Pulmonary artery endothelial cell (primary cell): Measurements from ENCODE around the gene SMIM3. TPM values are rescaled to one million over a fixed set of nuclear protein-coding genes. Genes with fewer than 3 reads are reported as not detected.
A peak's percentile ranks its signal among the peaks of the same experiment; 100 is the strongest.
"Not testable (repeated sequence)": the region's sequence is repeated elsewhere in the genome, so short reads cannot be mapped to it uniquely, and the experiment has no call there.

ENCODE experiments used
- DNase-seq: peaks from one replicate; pipeline ENCODE4 v3.0.0-alpha.2; 2011; ENCODE audit warnings: low read depth, low spot score
- total RNA-seq: library from RNA; depleted of rRNA; stranded (reverse); fragments of >200 nt; gene quantifications from 2 replicates; pipeline ENCODE4 v1.2.3, GENCODE V29; 2014

Gene SMIM3
- total RNA-seq, 1 donor from 2014 or later, result 6.5 TPM

- not testable (repeated sequence) for DNase-seq
These were observed 14.9 kb downstream of the SMIM3 start for GRCh38 chr5:150793423-150793888.

DNA sequence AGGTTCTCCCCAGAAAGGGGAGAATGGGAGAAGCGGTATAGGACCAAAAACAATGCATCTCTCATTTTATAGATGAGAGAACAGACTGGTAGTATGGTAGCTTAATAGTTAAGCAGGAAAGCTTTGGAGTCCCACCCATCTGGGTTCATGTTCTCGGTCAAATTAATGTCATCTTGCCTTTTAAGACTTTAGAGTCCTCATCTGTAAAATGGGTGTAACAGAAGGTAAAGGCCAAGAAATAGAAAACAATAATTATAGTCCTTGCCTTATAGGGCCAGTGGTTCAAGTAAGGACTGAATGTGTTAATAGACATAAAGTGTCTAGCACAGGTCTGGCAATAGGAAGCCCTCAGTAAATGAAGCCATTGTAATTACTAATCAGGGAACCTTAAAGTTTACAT is 16.4 kb downstream of the SMIM3 start:
- no peak for DNase-seq

DNA sequence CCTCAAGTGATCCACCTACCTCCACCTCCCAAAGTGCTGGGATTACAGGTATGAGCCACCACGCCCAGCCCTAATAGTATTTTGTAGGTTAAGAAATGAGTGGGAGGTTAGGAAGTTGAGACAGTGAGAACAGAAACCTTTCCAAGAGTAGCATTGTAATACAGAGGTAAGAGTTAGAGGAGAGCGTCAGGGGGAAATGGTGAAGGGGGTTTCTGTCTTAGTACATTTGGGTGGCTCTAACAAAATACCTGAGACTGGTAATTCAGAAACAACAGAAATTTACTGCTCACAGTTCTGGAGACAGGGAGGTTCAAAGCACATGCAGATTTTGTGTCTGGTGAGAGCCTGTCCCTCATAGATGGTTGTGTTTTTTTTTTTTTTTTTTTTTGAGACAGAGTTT is 18.8 kb downstream of the SMIM3 start:
- no peak for DNase-seq

GRCh38 chr5:150801117-150801927 is 22.8 kb downstream of the SMIM3 start:
- peak; percentile 35 for DNase-seq

- DNase-seq, result no peak
These were observed 25.8 kb downstream of the SMIM3 start for GRCh38 chr5:150804388-150804787.

DNA sequence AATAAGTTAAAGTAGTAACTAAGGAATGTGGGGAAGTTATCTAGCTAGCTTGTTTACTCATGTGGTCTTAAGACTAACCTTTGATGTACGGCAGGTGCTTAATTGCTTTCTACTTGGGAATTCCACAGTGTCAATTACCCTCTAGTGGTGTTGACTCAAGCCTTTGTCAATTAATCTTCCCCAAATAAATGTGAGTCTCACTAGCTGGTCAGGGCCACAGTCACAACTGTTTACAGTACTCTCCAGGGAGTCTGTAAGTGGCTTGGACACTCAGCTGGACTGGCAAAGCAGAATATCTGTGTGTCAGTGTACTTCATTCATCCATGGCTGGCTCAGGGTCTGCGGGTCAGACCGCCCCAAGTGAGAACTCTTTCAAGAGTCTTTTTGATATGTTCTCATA is 30.8 kb downstream of the SMIM3 start:
- no peak for DNase-seq

GRCh38 chr5:150815010-150815409 is 36.5 kb downstream of the SMIM3 start:
- DNase-seq, result no peak

GRCh38 chr5:150816946-150817345 is 38.4 kb downstream of the SMIM3 start:
- no peak for DNase-seq

DNA sequence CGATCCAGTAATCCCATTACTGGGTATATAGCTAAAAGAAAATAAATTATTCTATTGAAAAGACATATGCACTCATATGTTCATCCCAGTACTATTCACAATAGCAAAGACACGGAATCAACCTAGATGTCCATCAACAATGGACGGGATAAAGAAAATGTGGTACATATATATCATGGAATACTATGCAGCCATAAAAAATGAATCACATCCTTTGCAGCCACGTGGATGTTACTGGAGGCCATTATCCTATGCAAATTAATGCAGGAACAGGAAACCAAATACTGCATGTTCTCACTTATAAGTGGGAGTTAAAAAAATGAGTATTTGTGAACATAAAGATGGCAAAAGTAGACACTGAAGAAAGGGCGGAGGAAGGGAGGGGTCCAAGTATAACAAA is 51.2 kb downstream of the SMIM3 start:
- no peak for DNase-seq

GRCh38 chr5:150831821-150832220 is 53.3 kb downstream of the SMIM3 start:
- DNase-seq, result not testable (repeated sequence)

GRCh38 chr5:150836064-150836463 is 57.5 kb downstream of the SMIM3 start:
- DNase-seq, result no peak

- no peak for DNase-seq
These were observed 58.1 kb downstream of the SMIM3 start for GRCh38 chr5:150836703-150837102.

DNA sequence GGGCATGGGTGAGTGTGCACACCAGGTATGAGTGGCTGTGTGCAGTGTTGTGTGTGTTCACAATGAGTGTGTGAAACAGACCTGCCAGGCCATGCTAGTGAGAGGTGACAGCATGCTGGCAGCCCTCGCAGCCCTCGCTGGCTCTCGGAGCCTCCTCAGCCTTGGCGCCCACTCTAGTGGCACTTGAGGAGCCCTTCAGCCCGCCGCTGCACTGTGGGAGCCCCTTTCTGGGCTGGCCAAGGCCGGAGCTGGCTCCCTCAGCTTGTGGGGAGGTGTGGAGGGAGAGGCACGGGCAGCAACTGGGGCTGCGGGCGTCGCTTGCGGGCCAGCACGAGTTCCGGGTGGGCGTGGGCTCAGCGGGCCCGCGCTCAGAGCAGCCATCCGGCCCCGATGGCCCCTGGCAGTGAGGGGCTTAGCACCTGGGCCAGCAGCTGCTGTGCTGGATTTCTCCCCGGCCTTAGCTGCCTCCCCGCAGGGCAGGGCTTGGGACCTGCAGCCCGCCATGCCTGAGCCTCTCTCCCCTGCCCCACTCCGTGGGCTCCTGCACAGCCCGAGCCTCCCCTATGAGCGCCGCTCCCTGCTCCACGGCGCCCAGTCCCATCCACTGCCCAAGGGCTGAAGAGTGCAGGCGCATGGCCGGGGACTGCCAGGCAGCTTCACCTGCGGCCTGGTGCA is 66.8 kb downstream of the SMIM3 start:
- not testable (repeated sequence) for DNase-seq

DNA sequence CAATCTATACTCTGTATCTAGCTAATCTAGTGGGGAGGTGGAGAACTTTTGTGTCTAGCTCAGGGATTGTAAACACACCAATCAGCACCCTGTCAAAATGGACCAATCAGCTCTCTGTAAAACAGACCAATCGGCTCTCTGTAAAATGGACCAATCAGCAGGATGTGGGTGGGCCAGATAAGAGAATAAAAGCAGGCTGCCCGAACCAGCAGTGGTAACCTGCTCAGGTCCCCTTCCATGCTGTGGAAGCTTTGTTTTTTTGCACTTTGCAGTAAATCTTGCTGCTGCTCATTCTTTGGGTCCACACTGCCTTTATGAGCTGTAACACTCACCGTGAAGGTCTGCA is 67.7 kb downstream of the SMIM3 start, which contains the start of gene IRGM:
Gene IRGM (plus strand): TSS at position 214 of the 346 bp plus-strand sequence. CDS start 1,603 bp downstream, outside the sequence.
- not testable (repeated sequence) for DNase-seq

Other genes with a start within 250 kb of the SMIM3 start
- gene SYNPO, start 138.1 kb upstream of the SMIM3 start, total RNA-seq, result 11.7 and 18.5 TPM in 2 replicates
- gene MYOZ3, start 117.5 kb upstream of the SMIM3 start, total RNA-seq, result 0.25 and 0.59 TPM in 2 replicates
- gene RBM22, start 77.7 kb upstream of the SMIM3 start, total RNA-seq, result 18.9 and 26.3 TPM in 2 replicates
- gene DCTN4, start 19.7 kb upstream of the SMIM3 start, total RNA-seq, result 29.9 and 34.8 TPM in 2 replicates
- not detected in 2 replicates for gene IRGM, start 67.8 kb downstream of the SMIM3 start, total RNA-seq
- 4.4 and 10.3 TPM in 2 replicates for gene ZNF300, start 126.2 kb downstream of the SMIM3 start, total RNA-seq
- 6.3 and 8.5 TPM in 2 replicates for gene GPX3, start 241.8 kb downstream of the SMIM3 start, total RNA-seq